Panc1 (cell line): ENCODE measurements around the gene FOCAD.

ENCODE experiments used
- CTCF ChIP-seq: fragments of 450-650 bp; IDR thresholded peaks from 2 replicates; pipeline ENCODE4 v1.5.1; 2017; ENCODE audit warnings: mild to moderate bottlenecking
- POLR2AphosphoS5 ChIP-seq: IDR thresholded peaks from 2 replicates; pipeline ENCODE4 v1.6.1; 2012; ENCODE audit warnings: mild to moderate bottlenecking, low read depth, low read length, moderate library complexity

- TF ChIP-seq CTCF = no peak
- TF ChIP-seq POLR2AphosphoS5 = no peak
Measured at GRCh38 chr9:20746967-20747366, 62.9 kb downstream of the FOCAD start.
